Left lung (tissue), 10 donors: Measurements from ENCODE around the gene DYRK2. TPM values are rescaled to one million over a fixed set of nuclear protein-coding genes. Genes with fewer than 3 reads are reported as not detected.

Experiments used
- ATAC-seq: fragments of 200-7000 bp; cut with Tn5 transposase; one replicate; pipeline ENCODE4 v1.9.1; 2020; ENCODE audit warnings: moderate library complexity
- DNase-seq, 4 donors: peaks; one replicate each; pipeline ENCODE4 v3.0.0-alpha.2; 2013 to 2020
- H3K27ac ChIP-seq, 2 donors: fragments of 200-600 bp; sonication (generic) in 1 of 2; one replicate each; pipeline versions ENCODE4 v1.5.0 to v1.8.0; 2020 to 2021
- H3K27me3 ChIP-seq, 2 donors: fragments of 200-600 bp; sonication (generic) in 1 of 2; one replicate each; pipeline versions ENCODE4 v1.5.0 to v1.8.0; 2020 to 2021
- H3K36me3 ChIP-seq, 2 donors: fragments of 200-600 bp; sonication (generic) in 1 of 2; one replicate each; pipeline versions ENCODE4 v1.5.0 to v1.8.0; 2020 to 2021
- H3K4me1 ChIP-seq, 2 donors: fragments of 200-600 bp; one replicate each; pipeline ENCODE4 v1.8.0; 2021
- H3K4me3 ChIP-seq, 2 donors: fragments of 200-600 bp; sonication (generic) in 1 of 2; one replicate each; pipeline versions ENCODE4 v1.5.0 to v1.8.0; 2020 to 2021; ENCODE audit warnings: mild to moderate bottlenecking in 1 of 2
- H3K9me3 ChIP-seq, 2 donors: fragments of 200-600 bp; sonication (generic) in 1 of 2; one replicate each; pipeline versions ENCODE4 v1.5.0 to v1.8.0; 2020 to 2021
- CTCF ChIP-seq, 2 donors: fragments of 200-600 bp; sonication (generic) in 1 of 2; IDR thresholded peaks; one replicate each; pipeline versions ENCODE4 v1.5.0 to v1.8.0; 2021; ENCODE audit warnings: antibody characterized with exemption in 2 of 2
- intact Hi-C, 2 donors: fragments of 100-400 bp; cut with DNase I; formaldehyde crosslinking; loops; one replicate each; pipeline versions ENCODE4 v1.11.2 to v1.14.2; 2022
- polyA plus RNA-seq, 6 donors: library from polyadenylated mRNA; unstranded; fragments of 120-200 nt; gene quantifications; one replicate each; pipeline ENCODE4 v1.2.1, GENCODE V29; 2013; ENCODE audit not compliant: insufficient read length in 6 of 6
- total RNA-seq, 2 donors: library from RNA; stranded (reverse); fragmentation: NEBNext Ultra II Directional; extraction: Animal tissue kit (Norgen Biotek cat#: 25700); gene quantifications; one replicate each; pipeline ENCODE4 v1.2.1, GENCODE V29; 2021
- donor health status: DM: no; HTN: yes; CAD: no.
- donor health status: DM: no; HTN: no; CAD: no.

DYRK2 gene
- total and polyA plus RNA-seq, 8 donors, result 17.4 to 22.8 (median 22.0) TPM

GRCh38 chr12:67659292-67659691, 10.7 kb downstream of the DYRK2 start:
- intact Hi-C loops, result no loop called here
- no peak overlapping the region for H3K27ac ChIP-seq
- no peaks in the 10 kb centered on the region for H3K27me3 ChIP-seq
- H3K36me3 ChIP-seq, result peaks cover 3 to 19% of the 10 kb centered on the region in 2 donors
- no peak for ATAC-seq
- TF ChIP-seq CTCF (IDR thresholded peaks at IDR 0.05), result no peak
- DNase-seq, result no peak
- H3K9me3 ChIP-seq, result no peaks in the 10 kb centered on the region
- no peak overlapping the region for H3K4me3 ChIP-seq
- peaks cover 0 to 3% of the 10 kb centered on the region in 2 donors for H3K4me1 ChIP-seq

DNA sequence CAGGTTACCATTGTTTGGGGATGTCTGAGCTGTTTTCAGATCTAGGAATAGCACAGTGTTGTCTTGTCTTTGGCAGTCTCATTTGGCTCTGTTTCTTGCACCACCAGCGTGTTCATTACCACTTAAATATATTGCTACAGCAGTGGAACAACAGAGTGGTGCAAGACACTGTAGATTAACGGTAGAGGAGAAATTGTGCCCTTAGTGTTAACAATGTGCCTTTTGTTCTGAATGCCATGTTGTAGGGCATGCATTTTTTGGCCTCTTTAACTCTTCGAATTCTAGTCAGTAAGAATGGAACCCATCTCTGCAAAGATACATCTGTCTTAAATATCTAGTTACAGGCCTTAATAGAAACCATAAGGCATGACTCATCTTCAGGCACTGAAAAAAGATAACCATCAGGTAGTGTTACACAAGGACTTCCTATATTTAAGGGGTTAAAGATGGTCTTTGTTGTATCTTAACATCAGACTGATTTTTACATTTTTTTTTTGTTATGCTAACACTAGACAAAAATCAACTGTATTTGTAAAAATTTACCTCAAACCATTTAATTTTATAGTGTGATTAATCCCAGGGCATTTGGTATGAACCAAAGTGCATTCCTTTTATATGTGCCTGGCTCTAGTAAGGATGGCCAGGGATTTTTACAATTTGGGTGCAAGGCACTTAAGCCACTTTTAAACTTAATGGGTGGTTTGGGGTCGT, 12.9 kb downstream of the DYRK2 start:
- Histone ChIP-seq H3K27ac (no peak overlapping the region), H3K4me3 (no peak overlapping the region), H3K4me1 (no peaks in the 10 kb centered on the region), H3K27me3 (no peaks in the 10 kb centered on the region), H3K9me3 (no peaks in the 10 kb centered on the region), H3K36me3 (peaks cover 3 to 19% of the 10 kb centered on the region in 2 donors)
- no peak for TF ChIP-seq CTCF (IDR thresholded peaks at IDR 0.05)
- DNase-seq (no peak), ATAC-seq (no peak)
- intact Hi-C loops, result no loop called here

DNA sequence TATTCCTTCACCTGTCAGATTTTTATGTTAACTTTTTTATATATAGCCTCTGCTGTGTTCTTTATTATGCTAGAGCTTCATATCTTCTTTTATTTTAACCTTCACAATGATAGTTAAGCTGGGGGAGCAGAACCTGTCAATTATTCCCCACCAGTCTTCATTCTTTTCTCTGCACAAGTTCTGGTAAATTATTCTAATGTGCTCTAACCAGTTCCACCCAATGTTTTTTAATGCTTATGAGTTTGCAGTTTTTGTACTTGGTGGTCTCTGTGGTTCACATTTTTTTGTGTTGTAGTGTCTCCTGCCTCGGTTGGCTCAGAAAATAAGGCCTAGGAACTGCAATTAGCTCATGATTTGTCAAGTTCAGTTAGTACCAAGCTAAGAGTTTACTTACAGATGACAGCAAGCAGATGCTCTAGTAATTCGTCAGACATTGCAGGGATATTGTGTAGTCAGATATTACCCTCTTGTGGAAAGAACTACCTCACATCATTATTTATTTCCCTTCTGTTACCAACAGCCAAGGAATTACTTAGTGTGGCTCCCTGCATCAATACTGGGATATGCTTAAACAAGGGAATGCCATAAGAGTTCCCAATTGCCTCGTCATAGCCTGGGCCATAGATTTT, 14.5 kb downstream of the DYRK2 start:
- intact Hi-C loops, result no loop called here
- Histone ChIP-seq H3K36me3 (peaks cover 3 to 6% of the 10 kb centered on the region in 2 donors), H3K4me3 (no peak overlapping the region), H3K27ac (no peak overlapping the region), H3K27me3 (no peaks in the 10 kb centered on the region), H3K4me1 (peaks cover 0 to 8% of the 10 kb centered on the region in 2 donors), H3K9me3 (no peaks in the 10 kb centered on the region)
- TF ChIP-seq CTCF (IDR thresholded peaks at IDR 0.05), result no peak
- ATAC-seq, result no peak
- peak in 1 of 4 donors; percentile 30 for DNase-seq

DNA sequence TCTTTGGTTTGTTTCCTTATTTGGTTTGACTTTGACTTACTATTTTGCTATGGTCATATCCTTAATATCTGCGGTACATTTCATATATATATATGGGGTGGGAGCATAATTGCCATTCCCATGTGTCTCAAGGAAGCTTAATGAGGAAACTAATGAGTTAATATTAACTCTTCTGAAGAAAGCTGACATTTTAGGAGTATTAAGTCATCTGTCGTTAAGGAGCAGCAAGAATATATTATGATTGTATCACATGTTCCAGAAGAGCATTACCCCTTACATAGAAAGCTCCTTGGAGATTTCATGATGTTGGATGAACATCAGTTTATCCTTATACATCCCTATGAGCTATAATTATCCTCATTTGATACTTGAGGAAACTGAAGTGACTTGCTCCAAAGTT, 15.6 kb downstream of the DYRK2 start:
- ATAC-seq (no peak), DNase-seq (no peak)
- H3K27me3 ChIP-seq, result no peaks in the 10 kb centered on the region
- peaks cover 0 to 8% of the 10 kb centered on the region in 2 donors for H3K4me1 ChIP-seq
- no peak overlapping the region for H3K27ac ChIP-seq
- intact Hi-C loops, result no loop called here
- H3K4me3 ChIP-seq, result no peak overlapping the region
- no peaks in the 10 kb centered on the region for H3K36me3 ChIP-seq
- no peak for TF ChIP-seq CTCF (IDR thresholded peaks at IDR 0.05)
- no peaks in the 10 kb centered on the region for H3K9me3 ChIP-seq

DNA sequence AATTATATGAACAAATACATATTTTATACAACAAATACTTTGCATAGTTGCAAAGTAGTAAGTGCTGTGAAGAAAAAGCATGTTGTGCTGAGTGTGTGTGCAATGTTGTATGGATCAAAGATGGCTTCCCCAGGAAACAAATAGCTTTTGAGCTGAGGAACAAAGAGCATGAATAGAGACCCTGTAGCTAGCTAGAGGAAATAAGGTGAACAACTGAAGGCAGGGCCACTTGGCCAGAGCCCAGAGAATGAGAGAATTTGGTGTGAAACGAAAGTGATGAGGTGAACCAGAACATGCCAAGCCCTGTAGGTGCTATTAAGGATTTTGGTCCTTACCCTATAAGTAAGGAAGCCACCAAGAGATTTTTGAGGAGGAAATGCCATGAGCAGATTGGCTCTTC, 17.1 kb downstream of the DYRK2 start:
- TF ChIP-seq CTCF (IDR thresholded peaks at IDR 0.05), result no peak
- Histone ChIP-seq H3K27me3 (no peaks in the 10 kb centered on the region), H3K4me1 (peaks cover 0 to 8% of the 10 kb centered on the region in 2 donors), H3K4me3 (no peak overlapping the region), H3K9me3 (no peaks in the 10 kb centered on the region), H3K27ac (no peak overlapping the region), H3K36me3 (no peaks in the 10 kb centered on the region)
- intact Hi-C loops, result no loop called here
- DNase-seq (no peak), ATAC-seq (no peak)
